ENCODE data around the gene CASQ2.

- TF ChIP-seq CTCF (IDR thresholded peaks at IDR 0.05; ENCODE audit: low read length): no peak
- TF ChIP-seq EZH2 (optimal IDR thresholded peaks at IDR 0.05; ENCODE audit: low read depth, low read length): no peak
- TF ChIP-seq EZH2phosphoT487 (IDR thresholded peaks at IDR 0.05; ENCODE audit: low read length): no peak
Measured at GRCh38 chr1:115727706-115728249, 40.7 kb downstream of the CASQ2 start.

Data from MM.1S (cell line).